Measurements from ENCODE around the gene P4HTM.

P4HTM gene

GRCh38 chr3:48989796-48990635 is at the start of gene P4HTM:
TSS of gene P4HTM (plus strand) at chr3:48990241. CDS start at chr3:48990257, 16 bp downstream.
- TF ChIP-seq EZH2phosphoT487 (IDR thresholded peaks at IDR 0.05; ENCODE audit: borderline replicate concordance) = no peak
- TF ChIP-seq, protein P1, sequence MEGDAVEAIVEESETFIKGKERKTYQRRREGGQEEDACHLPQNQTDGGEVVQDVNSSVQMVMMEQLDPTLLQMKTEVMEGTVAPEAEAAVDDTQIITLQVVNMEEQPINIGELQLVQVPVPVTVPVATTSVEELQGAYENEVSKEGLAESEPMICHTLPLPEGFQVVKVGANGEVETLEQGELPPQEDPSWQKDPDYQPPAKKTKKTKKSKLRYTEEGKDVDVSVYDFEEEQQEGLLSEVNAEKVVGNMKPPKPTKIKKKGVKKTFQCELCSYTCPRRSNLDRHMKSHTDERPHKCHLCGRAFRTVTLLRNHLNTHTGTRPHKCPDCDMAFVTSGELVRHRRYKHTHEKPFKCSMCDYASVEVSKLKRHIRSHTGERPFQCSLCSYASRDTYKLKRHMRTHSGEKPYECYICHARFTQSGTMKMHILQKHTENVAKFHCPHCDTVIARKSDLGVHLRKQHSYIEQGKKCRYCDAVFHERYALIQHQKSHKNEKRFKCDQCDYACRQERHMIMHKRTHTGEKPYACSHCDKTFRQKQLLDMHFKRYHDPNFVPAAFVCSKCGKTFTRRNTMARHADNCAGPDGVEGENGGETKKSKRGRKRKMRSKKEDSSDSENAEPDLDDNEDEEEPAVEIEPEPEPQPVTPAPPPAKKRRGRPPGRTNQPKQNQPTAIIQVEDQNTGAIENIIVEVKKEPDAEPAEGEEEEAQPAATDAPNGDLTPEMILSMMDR (conservative IDR thresholded peaks at IDR 0.05; ENCODE audit: low read length) = no peak; the same call in 1 of the 2 replicates

DNA sequence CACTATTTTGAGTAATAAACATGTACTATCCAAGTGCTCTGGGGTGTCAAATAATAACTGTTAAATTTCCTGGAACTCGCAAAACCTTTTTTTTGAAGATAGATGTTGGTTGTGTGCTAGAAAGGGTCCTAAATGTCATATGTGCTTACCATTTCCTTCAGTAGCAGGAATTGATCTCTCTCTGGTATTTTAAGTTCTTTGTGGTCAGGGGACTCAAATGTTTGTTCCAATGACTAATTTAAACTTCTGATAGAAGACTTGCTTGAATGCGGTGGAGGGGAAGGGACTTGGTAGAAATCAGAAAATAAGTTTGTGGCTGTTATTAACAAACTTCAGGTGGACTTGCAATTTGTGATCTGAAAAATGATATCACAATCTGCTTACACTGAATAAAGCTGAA is 44.6 kb upstream of the P4HTM start:
- peaks cover 11% of the 10 kb centered on the region for H3K79me2 ChIP-seq (ENCODE audit: insufficient read depth, low read length)
- H3K4me2 ChIP-seq (ENCODE audit: low read depth, low read length, poor library complexity, severe bottlenecking) = no peak overlapping the region
- H3K9me2 ChIP-seq (replicated peaks; ENCODE audit: low read depth, low read length) = no peaks in the 10 kb centered on the region
- H2AFZ ChIP-seq (ENCODE audit: low read length) = no peak overlapping the region
- H3K4me3 ChIP-seq (ENCODE audit: low read length, poor library complexity, severe bottlenecking) = no peak overlapping the region
- H3K36me3 ChIP-seq (ENCODE audit: insufficient read depth, low read length) = no peaks in the 10 kb centered on the region; the same call in 1 of the 2 replicates
- no peaks in the 10 kb centered on the region for H3K9me3 ChIP-seq (ENCODE audit: insufficient read depth, low read depth, low read length)
- peaks cover 3% of the 10 kb centered on the region for H4K20me1 ChIP-seq (ENCODE audit: insufficient read depth, low read length, poor library complexity, severe bottlenecking)
- no peaks in the 10 kb centered on the region for H3K27me3 ChIP-seq (ENCODE audit: insufficient read depth, low read length, poor library complexity, severe bottlenecking)
- H3K4me1 ChIP-seq (ENCODE audit: insufficient read depth, low read length, poor library complexity, severe bottlenecking) = no peaks in the 10 kb centered on the region
- no peak overlapping the region for H3K9ac ChIP-seq (ENCODE audit: low read depth, low read length, poor library complexity, severe bottlenecking)
- no peaks in the 10 kb centered on the region for H3F3A ChIP-seq (ENCODE audit: low read depth)
- TF ChIP-seq EZH2phosphoT487 (IDR thresholded peaks at IDR 0.05; ENCODE audit: borderline replicate concordance) = no peak
- TF ChIP-seq, protein P1 (conservative IDR thresholded peaks at IDR 0.05; ENCODE audit: low read length) = no peak

More at GRCh38 chr3:48989796-48990635, at the start of gene P4HTM:
- no peaks in the 10 kb centered on the region for H3K27me3 ChIP-seq (ENCODE audit: insufficient read depth, low read length, poor library complexity, severe bottlenecking)
- no peaks in the 10 kb centered on the region for H3K9me3 ChIP-seq (ENCODE audit: insufficient read depth, low read depth, low read length)
- H3F3A ChIP-seq (ENCODE audit: low read depth) = no peaks in the 10 kb centered on the region
- no peaks in the 10 kb centered on the region for H3K4me1 ChIP-seq (ENCODE audit: insufficient read depth, low read length, poor library complexity, severe bottlenecking)
- H3K9me2 ChIP-seq (replicated peaks; ENCODE audit: low read depth, low read length) = no peaks in the 10 kb centered on the region
- H3K9ac ChIP-seq (ENCODE audit: low read depth, low read length, poor library complexity, severe bottlenecking) = peak within 1 kb of the TSS; percentile 75
- H2AFZ ChIP-seq (ENCODE audit: low read length) = peak within 1 kb of the TSS; percentile 75
- peaks cover 23% of the 10 kb centered on the region for H3K79me2 ChIP-seq (ENCODE audit: insufficient read depth, low read length)
- H3K4me2 ChIP-seq (ENCODE audit: low read depth, low read length, poor library complexity, severe bottlenecking) = peak within 1 kb of the TSS; percentile 84
- no peaks in the 10 kb centered on the region for H4K20me1 ChIP-seq (ENCODE audit: insufficient read depth, low read length, poor library complexity, severe bottlenecking)
- H3K4me3 ChIP-seq (ENCODE audit: low read length, poor library complexity, severe bottlenecking) = peak within 1 kb of the TSS; percentile 76
- H3K36me3 ChIP-seq (ENCODE audit: insufficient read depth, low read length) = peaks cover 3% of the 10 kb centered on the region; the same call in 1 of the 2 replicates

- no peaks in the 10 kb centered on the region for H3K27me3 ChIP-seq (ENCODE audit: insufficient read depth, low read length, poor library complexity, severe bottlenecking)
- H3K9me3 ChIP-seq (ENCODE audit: insufficient read depth, low read depth, low read length) = no peaks in the 10 kb centered on the region
- H2AFZ ChIP-seq (ENCODE audit: low read length) = no peak overlapping the region
- no peak for TF ChIP-seq EZH2phosphoT487 (IDR thresholded peaks at IDR 0.05; ENCODE audit: borderline replicate concordance)
- TF ChIP-seq, protein P1 (conservative IDR thresholded peaks at IDR 0.05; ENCODE audit: low read length) = no peak
- peaks cover 11% of the 10 kb centered on the region for H3K79me2 ChIP-seq (ENCODE audit: insufficient read depth, low read length)
- no peak overlapping the region for H3K9ac ChIP-seq (ENCODE audit: low read depth, low read length, poor library complexity, severe bottlenecking)
- no peaks in the 10 kb centered on the region for H3F3A ChIP-seq (ENCODE audit: low read depth)
- no peaks in the 10 kb centered on the region for H3K4me1 ChIP-seq (ENCODE audit: insufficient read depth, low read length, poor library complexity, severe bottlenecking)
- H3K36me3 ChIP-seq (ENCODE audit: insufficient read depth, low read length) = no peaks in the 10 kb centered on the region; the same call in 1 of the 2 replicates
- H3K9me2 ChIP-seq (replicated peaks; ENCODE audit: low read depth, low read length) = no peaks in the 10 kb centered on the region
- H3K4me3 ChIP-seq (ENCODE audit: low read length, poor library complexity, severe bottlenecking) = no peak overlapping the region
- peaks cover 3% of the 10 kb centered on the region for H4K20me1 ChIP-seq (ENCODE audit: insufficient read depth, low read length, poor library complexity, severe bottlenecking)
- H3K4me2 ChIP-seq (ENCODE audit: low read depth, low read length, poor library complexity, severe bottlenecking) = no peak overlapping the region
These were observed 44.0 kb upstream of the P4HTM start for GRCh38 chr3:48945891-48946549.
